SW 1271 (cell line): Measurements from ENCODE around the gene HSPA12B.
A peak's percentile ranks its signal among the peaks of the same experiment; 100 is the strongest.

Source experiments
- DNase-seq, 2 experiments: peaks; one replicate each; lab custom pipeline; 2025; lab: John Stamatoyannopoulos, UW

HSPA12B gene

DNA sequence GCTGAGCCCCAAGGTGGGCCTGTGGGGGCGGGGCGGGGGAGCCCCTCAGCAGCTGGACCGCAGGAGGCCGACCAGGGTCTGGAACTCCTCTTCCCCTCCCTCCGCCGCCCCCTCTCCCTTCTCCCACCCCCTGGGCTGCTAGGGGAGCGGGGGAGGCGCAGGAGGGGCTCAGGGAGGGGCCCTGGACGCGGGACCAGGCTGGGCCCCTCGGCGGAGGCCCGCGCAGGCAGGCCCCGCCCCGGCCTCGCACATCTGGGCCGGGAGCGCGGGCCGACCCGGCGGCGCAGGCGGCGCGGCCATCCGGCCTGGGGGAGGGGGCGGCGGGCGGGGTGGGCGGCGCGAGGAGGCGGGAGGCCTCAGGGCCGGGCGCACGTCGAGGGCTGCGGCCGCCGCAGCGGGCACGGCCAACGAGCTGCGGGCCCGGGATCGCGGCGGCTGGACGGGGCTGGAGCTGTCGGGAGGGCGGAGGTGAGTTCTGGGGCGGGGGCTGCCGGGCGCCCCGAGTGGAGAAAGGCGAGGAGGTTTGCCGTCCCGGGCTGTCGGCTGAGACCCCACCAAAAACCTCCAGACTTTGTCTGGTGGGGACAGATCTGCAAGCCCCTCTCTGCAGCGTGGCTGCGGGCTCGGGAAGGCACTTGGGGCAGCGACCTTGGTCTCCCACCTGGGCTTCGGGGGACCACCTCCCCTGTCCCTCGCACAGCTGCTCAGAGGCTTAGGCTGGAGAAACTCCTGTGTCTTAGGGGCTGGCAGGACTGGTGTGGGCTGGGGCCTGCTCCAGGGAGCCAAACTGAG, at the start of gene HSPA12B:
Gene HSPA12B, plus strand, starts transcription at position 359 of the 792 bp plus-strand sequence. CDS start 5,990 bp downstream, outside the sequence.
- DNase-seq = no peak

- no peak for DNase-seq
Observed at GRCh38 chr20:3685341-3685740, 47.1 kb upstream of the HSPA12B start.

DNA sequence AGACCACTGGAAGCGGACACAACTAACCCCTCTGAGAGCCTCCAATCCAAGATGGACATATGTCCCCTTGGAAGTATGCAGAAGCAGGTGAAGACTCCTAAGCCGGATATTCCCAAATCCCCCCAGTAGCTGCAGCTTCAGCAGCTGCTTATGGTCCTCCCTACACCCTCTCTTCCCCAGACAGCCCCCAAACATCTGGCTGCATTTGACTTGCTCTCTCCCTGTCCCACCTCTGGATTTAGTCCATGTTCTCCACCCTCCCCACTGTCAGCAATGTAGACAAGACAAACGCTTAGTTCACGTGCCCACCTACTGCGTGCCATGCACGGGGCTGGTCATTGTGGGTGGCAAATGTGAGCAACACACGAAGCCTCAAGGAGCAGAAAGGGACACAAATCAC, 46.1 kb upstream of the HSPA12B start:
- no peak for DNase-seq

DNA sequence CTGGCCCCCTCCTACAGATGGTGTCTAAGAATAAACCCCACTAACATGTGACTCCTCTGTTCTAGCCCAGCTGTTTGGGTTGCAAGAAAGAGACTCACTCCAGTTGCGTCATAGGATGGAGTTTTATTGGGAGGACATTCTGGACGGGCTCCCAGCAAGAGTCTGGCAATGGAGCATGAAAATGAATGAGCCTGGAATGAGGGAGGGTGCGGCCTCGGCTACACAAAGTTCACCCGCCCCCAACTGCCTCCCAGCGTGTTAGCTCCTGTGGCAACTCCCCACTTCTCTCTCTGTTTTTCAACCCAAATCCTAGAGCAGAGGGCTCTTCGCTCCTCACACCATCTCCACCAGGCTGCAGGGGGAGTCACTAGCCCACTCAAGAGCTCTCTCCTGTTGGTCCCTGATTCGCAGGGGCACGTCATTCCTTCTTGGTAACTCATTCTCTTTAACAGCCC, 45.6 kb upstream of the HSPA12B start:
- DNase-seq = no peak

- peak in 1 of 2 experiments; percentile 40 for DNase-seq
Observed at GRCh38 chr20:3687655-3688054, 44.8 kb upstream of the HSPA12B start.

- DNase-seq = no peak
Observed at GRCh38 chr20:3689978-3690377, 42.5 kb upstream of the HSPA12B start.

DNA sequence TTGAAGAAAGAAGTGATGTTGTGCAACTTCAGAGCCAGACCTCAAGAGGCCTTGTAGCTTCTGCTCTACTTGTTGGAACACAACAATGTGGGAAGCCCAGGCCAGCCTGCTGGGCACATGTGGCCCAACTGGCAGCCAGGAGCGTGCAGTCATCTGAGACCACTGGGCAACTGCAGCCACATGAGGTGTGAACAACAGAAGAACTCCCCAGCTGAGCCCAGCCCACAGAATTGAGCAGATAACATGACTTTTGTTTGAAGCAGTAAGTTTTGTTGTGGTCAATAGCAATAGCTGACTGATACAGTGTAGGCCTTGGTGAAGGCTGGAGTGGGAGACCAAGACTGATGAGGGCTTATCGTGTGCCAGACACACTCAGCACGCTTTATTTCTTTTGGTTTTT, 42.1 kb upstream of the HSPA12B start:
- DNase-seq = no peak

- no peak for DNase-seq
Observed at GRCh38 chr20:3691306-3691705, 41.2 kb upstream of the HSPA12B start.

DNA sequence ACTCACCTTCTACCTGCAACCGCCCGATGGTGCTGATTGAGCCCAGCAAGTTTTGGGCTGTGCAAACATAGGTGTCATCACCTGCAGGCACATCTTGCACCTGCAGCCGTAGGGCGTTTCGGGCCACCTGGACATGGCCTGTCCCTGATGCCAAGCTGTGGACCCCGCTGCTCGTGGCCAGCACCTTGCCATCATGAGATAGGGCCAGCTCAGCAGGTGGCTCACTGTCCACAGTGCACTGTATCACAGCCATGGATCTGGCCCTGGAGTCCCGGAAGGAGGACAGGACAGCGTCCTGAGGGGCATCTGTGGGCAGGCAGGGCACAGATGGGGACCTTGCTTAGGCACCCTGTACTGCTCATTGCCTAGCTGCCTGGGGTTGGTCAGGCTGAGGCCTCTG, 40.6 kb upstream of the HSPA12B start:
- no peak for DNase-seq

DNA sequence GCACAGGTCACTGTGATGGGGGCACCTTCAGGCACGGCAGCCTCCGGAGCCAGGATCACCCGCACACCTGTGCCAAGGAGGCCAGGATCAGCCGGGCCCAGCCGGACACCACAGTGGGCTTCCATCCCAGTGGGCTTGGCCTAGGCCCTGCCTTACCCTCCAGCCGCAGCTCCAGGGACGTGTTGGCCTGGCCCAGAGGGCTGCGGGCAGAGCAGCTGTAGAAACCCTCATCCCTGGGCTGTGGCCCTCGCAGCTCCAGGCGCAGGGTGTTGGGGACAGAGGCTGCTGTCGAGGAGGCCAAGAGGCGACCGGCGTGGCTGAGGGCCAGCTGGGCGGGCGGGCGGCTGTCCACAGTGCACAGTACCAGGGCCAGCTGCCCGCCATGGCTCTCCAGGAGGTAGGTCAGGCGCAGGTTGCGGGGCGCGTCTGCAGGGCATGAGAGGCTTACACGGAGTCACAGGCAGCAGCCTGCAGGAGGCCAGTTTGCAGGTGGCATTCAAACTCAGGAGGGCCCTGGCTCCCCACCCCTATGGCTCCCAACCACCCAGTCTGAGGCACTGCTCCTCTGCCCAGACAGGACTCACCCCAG, 39.7 kb upstream of the HSPA12B start:
- DNase-seq = no peak

DNA sequence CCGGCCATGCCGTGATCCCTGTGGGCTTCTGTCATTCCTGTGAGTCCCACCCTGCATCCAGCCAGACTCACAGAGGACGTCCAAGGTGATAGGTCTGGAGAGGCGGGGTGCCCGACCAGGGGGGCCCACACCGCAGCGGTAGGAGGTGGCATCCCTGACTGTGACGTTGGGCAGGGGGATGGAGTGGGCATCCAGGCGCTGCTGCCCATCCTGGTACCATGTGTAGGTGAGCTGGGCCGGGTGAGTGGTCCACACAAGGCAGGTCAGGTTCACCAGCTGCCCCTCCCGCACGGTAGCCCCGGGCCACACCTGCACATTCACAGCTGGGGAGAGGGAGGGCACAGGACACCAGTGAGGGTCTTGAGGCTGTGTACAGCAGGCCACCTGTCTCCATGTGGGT, 39.1 kb upstream of the HSPA12B start:
- DNase-seq = no peak

- no peak for DNase-seq
Observed at GRCh38 chr20:3694864-3695263, 37.6 kb upstream of the HSPA12B start.

GRCh38 chr20:3696200-3696599, 36.3 kb upstream of the HSPA12B start:
- DNase-seq = no peak

- DNase-seq = no peak
Observed at GRCh38 chr20:3696745-3697587, 35.5 kb upstream of the HSPA12B start.

DNA sequence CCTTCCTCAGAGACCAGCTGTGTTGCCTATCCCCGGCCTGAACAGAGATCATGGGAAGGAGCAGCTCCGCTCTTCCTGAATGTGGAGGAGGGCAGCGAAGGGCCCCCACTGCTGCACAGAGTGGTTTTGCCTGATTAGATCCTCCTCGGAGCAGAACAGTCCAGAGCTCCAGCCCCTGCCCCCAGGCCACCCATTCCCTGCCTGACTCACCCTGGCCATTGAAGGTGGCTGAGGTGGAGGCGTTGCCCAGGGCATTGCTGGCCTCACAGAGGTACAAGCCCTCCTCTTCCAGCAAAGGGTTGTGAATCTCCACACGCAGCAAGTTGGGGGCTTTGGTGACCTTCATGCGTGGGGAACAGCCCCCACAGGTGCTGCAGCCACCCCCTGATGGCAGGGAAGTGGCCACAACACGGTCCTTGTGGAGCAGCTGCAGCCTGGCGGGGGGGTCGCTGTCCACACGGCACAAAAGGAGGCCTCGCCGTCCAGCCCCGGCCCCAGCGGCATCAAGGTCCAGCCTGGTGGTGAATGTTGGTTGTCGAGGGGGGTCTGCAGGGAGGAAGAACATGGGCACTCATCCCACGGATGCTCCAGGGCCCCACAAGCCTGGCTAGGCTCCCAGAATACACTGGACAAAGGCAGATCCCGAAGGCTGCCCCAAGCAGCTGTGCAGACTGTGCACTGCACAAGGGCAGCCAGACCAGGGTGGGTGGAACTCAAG, 34.7 kb upstream of the HSPA12B start:
- no peak for DNase-seq

DNA sequence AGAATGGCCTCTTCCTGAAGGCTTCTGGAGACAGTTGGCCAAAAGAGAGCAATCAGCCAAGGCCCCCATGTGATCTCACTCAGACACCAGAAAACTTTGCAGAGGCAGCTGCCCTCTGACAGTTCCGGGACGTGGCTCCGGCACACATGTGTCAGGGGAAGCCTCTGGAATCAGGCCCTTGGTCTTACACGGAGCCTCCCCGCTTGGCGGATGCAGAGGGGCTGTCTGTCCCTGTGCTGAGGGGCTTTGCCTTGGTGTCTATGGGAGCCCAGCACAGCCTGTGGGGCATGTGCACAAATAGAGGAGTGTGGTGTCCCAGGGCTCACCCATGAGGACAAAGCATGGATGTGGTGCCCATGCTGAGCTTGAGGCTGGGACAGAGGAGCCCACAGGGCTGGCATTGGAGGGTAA, 33.9 kb upstream of the HSPA12B start:
- no peak for DNase-seq

DNA sequence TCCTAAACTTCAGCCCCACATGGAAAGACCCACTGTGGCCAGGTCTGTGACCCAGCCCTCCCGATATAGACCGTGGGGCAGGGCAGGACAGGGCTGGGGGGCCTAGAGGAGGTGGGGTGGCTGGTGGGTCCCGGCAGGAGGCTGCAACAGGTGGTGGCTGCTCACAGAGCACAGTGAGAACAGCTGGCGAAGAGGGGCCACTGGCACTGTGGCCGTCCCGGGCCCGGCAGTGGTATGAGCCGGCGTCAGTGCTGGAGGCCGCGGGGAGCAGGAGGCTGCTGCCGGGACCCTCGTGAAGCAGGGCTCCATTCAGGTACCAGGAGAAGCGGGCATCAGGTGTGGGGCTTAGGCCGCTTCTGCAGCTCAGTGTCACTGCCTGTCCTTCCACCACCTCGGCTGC, 33.4 kb upstream of the HSPA12B start:
- DNase-seq = no peak

GRCh38 chr20:3701061-3701998, 31.2 kb upstream of the HSPA12B start:
- no peak for DNase-seq

GRCh38 chr20:3702611-3703391, 29.7 kb upstream of the HSPA12B start:
- DNase-seq = no peak

DNA sequence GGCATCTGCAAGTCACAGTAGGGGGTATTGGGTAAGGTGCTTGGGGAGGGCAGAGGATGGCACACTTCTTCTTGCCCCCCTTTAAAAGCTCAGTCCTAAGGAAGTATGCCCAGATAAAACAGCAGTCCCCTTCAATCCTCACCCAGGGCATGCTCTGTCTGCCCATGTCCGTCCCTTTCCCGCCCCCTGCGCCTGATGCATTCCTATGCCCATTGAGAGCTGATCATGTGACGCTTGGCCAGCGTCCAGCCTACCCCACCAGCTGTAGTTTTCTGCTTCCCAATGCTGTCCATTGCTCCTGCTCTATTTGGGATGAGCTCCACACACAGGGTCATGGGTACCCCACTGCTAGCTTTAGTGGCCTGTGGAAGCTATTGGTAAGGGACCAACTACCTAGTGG, 28.4 kb upstream of the HSPA12B start:
- no peak for DNase-seq
